SIG-M5 treated with dmso at 0.1 percent for 504 hours (cell line): ENCODE measurements around the gene CDC5L.
"Not testable (repeated sequence)": the region's sequence is repeated elsewhere in the genome, so short reads cannot be mapped to it uniquely, and the experiment has no call there.

Experiments
- DNase-seq: peaks from one replicate; lab custom pipeline; 2025; ENCODE audit not compliant: unreplicated experiment; lab: John Stamatoyannopoulos, UW

CDC5L gene

GRCh38 chr6:44410363-44410762, 22.9 kb downstream of the CDC5L start:
- DNase-seq: no peak

- no peak for DNase-seq
Observed at GRCh38 chr6:44411141-44411540, 23.6 kb downstream of the CDC5L start.

- DNase-seq: peak; percentile 3
Observed at GRCh38 chr6:44415449-44415848, 27.9 kb downstream of the CDC5L start.

GRCh38 chr6:44415873-44416502, 28.5 kb downstream of the CDC5L start:
- DNase-seq: no peak

GRCh38 chr6:44422531-44422930, 35.0 kb downstream of the CDC5L start:
- no peak for DNase-seq

- DNase-seq: no peak
Observed at GRCh38 chr6:44423306-44423705, 35.8 kb downstream of the CDC5L start.

GRCh38 chr6:44425951-44426350, 38.4 kb downstream of the CDC5L start:
- no peak for DNase-seq

GRCh38 chr6:44428682-44429081, 41.2 kb downstream of the CDC5L start:
- DNase-seq: no peak

- no peak for DNase-seq
Observed at GRCh38 chr6:44430326-44430725, 42.8 kb downstream of the CDC5L start.

GRCh38 chr6:44431118-44431725, 43.7 kb downstream of the CDC5L start:
- peak; percentile 58 for DNase-seq

- DNase-seq: no peak
Observed at GRCh38 chr6:44432227-44432626, 44.7 kb downstream of the CDC5L start.

- no peak for DNase-seq
Observed at GRCh38 chr6:44432726-44433125, 45.2 kb downstream of the CDC5L start.

GRCh38 chr6:44435500-44435899, 48.0 kb downstream of the CDC5L start:
- DNase-seq: no peak

GRCh38 chr6:44438827-44439226, 51.3 kb downstream of the CDC5L start:
- DNase-seq: no peak

GRCh38 chr6:44439270-44440045, 52.0 kb downstream of the CDC5L start:
- no peak for DNase-seq

- no peak for DNase-seq
Observed at GRCh38 chr6:44441091-44441855, 53.8 kb downstream of the CDC5L start.

- DNase-seq: no peak
Observed at GRCh38 chr6:44442236-44442635, 54.7 kb downstream of the CDC5L start.

- DNase-seq: no peak
Observed at GRCh38 chr6:44442833-44443444, 55.4 kb downstream of the CDC5L start.

GRCh38 chr6:44444853-44445252, 57.3 kb downstream of the CDC5L start:
- no peak for DNase-seq

- no peak for DNase-seq
Observed at GRCh38 chr6:44446626-44447300, 59.3 kb downstream of the CDC5L start.

GRCh38 chr6:44449181-44449580, 61.7 kb downstream of the CDC5L start:
- not testable (repeated sequence) for DNase-seq
